ENCODE results near the gene POLR2I. TPM values are rescaled to one million over a fixed set of nuclear protein-coding genes. Genes with fewer than 3 reads are reported as not detected.

POLR2I gene
- total and polyA plus RNA-seq, 9 of the 15 experiments (the other 6 are each of a cell fraction or from before 2014, with no cell fraction given), result 28.0 to 283 (median 123) TPM

GRCh38 chr19:36139473-36140303 lies 25.0 kb upstream of the POLR2I start, which contains the start of gene CAPNS1:
Gene CAPNS1, plus strand, starts transcription at chr19:36140066. Its CDS starts 946 bp downstream, at chr19:36141012.
- BruUV-seq (replicated peaks), result no TSS peak
- ChIA-PET POLR2A (interaction anchor here (0.5 to 2.1 kb wide), 6 partner anchors 10 to 965 kb away, joined by 3 to 9 read pairs (median 3); partner anchors contain the start of gene LIN37), CTCF (ENCODE audit: low intra/inter-chr PET ratio) (interaction anchor here (0.6 to 0.7 kb wide), 2 partner anchors 15 to 28 kb away, joined by 3 read pairs; no protein-coding TSS in a partner anchor)
- H3K27me3 ChIP-seq (ENCODE audit: control insufficient read depth in 2 of 2, insufficient read depth in 2 of 2, low read length in 2 of 2), result no peaks in the 10 kb centered on the region
- H3K4me1 ChIP-seq (replicated peaks in 1 of 2; ENCODE audit: control insufficient read depth in 2 of 2, insufficient read depth in 2 of 2, low read length in 2 of 2), result peaks cover 13 to 37% of the 10 kb centered on the region in 2 experiments
- peak within 1 kb of the TSS; percentile 96 for H3K4me2 ChIP-seq (ENCODE audit: insufficient read depth, low read length)
- DNase-seq (ENCODE audit: extremely low read depth in 1 of 4, low spot score in 3 of 4) (peak; percentile 95 to 98 (median 96)), FAIRE-seq (peak; percentile 94), ATAC-seq (peak; percentile 87)
- under 1% methylated on average over 62 of the region's 75 CpGs for WGBS (ENCODE audit: insufficient coverage, low coverage, missing lambda C conversion rate)
- intact Hi-C loops (cut with micrococcal nuclease) (loop anchor here (1.0 to 2.0 kb wide), 2 partner anchors 11 to 25 kb away; partner anchors contain the start of genes POLR2I and TBCB), in situ Hi-C loops (cut with MboI) (no loop called here)
- peaks cover 8% of the 10 kb centered on the region for H3K9me1 ChIP-seq (ENCODE audit: control insufficient read depth, insufficient read depth, low read length)
- peaks cover 11% of the 10 kb centered on the region for H4K20me1 ChIP-seq (replicated peaks; ENCODE audit: control insufficient read depth, insufficient read depth, low read length)
- no peaks in the 10 kb centered on the region for H3K9me3 ChIP-seq (replicated peaks; ENCODE audit: control insufficient read depth, insufficient read depth, low read depth, low read length)
- H2AFZ ChIP-seq (ENCODE audit: low read depth, low read length), result peak within 1 kb of the TSS; percentile 97
- peak within 1 kb of the TSS; percentile 95 for H3K4me3 ChIP-seq
- peak within 1 kb of the TSS; percentile 98 to 99 for H3K9ac ChIP-seq (ENCODE audit: insufficient read depth in 1 of 2, low read depth in 2 of 2, low read length in 2 of 2)
- peaks cover 27% of the 10 kb centered on the region for H3K36me3 ChIP-seq (ENCODE audit: control insufficient read depth, insufficient read depth, low read length)
- peaks cover 26% of the 10 kb centered on the region for H3K79me2 ChIP-seq (ENCODE audit: control insufficient read depth, insufficient read depth, low read length)
- H3K27ac ChIP-seq (ENCODE audit: extremely low read depth, low read depth, low read length), result peak within 1 kb of the TSS; percentile 99
- TF ChIP-seq SP2 (IDR thresholded peaks at IDR 0.05; ENCODE audit: extremely low read depth, low read depth, low read length, poor library complexity, severe bottlenecking) (no peak), ZNF311 (CRISPR knock-in tag; IDR thresholded peaks at IDR 0.05) (no peak), ZBTB34 (CRISPR knock-in tag; IDR thresholded peaks at IDR 0.05) (no peak), PURB (CRISPR knock-in tag; IDR thresholded peaks at IDR 0.05; ENCODE audit: low read depth) (no peak), THAP12 (CRISPR knock-in tag; IDR thresholded peaks at IDR 0.05) (peak; percentile 92), TSHZ1 (CRISPR knock-in tag; IDR thresholded peaks at IDR 0.05) (no peak), POLR2B (IDR thresholded peaks at IDR 0.05; ENCODE audit: low read depth, partially characterized antibody) (peak; percentile 79), TFAM (CRISPR knock-in tag; conservative IDR thresholded peaks at IDR 0.05) (no peak), SMARCE1 (IDR thresholded peaks at IDR 0.05) (peak; percentile 27; the same call in 1 of the 2 replicates), NFE2 (IDR thresholded peaks at IDR 0.05; ENCODE audit: low read depth) (peak; percentile 71), E2F4 (CRISPR knock-in tag; IDR thresholded peaks at IDR 0.05; ENCODE audit: low read depth) (no peak), SRSF3 (IDR thresholded peaks at IDR 0.05; ENCODE audit: insufficient read depth, low read length) (no peak)

Measured in K562 (cell line).